ENCODE results near the gene TMEM128.
"Not testable (repeated sequence)": the region's sequence is repeated elsewhere in the genome, so short reads cannot be mapped to it uniquely, and the experiment has no call there.

The TMEM128 gene

GRCh38 chr4:4254199-4254598 is 6.2 kb upstream of the TMEM128 start:
- no peak overlapping the region for H3K4me2 ChIP-seq (ENCODE audit: low read length)
- no peaks in the 10 kb centered on the region for H3K36me3 ChIP-seq (ENCODE audit: insufficient read depth, low read length)
- peaks cover 25% of the 10 kb centered on the region for H3K27me3 ChIP-seq (ENCODE audit: control insufficient read depth, insufficient read depth, low read length)
- H3K4me1 ChIP-seq (ENCODE audit: control insufficient read depth, insufficient read depth, low read length), result peaks cover under 1% of the 10 kb centered on the region
- H3K9ac ChIP-seq (ENCODE audit: low read depth, low read length), result no peak overlapping the region
- no peaks in the 10 kb centered on the region for H3K9me3 ChIP-seq (replicated peaks; ENCODE audit: low read length)
- no peak overlapping the region for H3K4me3 ChIP-seq (ENCODE audit: low read length)

GRCh38 chr4:4249866-4250265 is 1.8 kb upstream of the TMEM128 start:
- Histone ChIP-seq H3K27me3 (ENCODE audit: control insufficient read depth, insufficient read depth, low read length) (peaks cover 10% of the 10 kb centered on the region), H3K36me3 (ENCODE audit: insufficient read depth, low read length) (peaks cover 4% of the 10 kb centered on the region), H3K4me2 (ENCODE audit: low read length) (no peak overlapping the region), H3K9ac (ENCODE audit: low read depth, low read length) (no peak overlapping the region), H3K4me3 (ENCODE audit: low read length) (no peak overlapping the region), H3K4me1 (ENCODE audit: control insufficient read depth, insufficient read depth, low read length) (peaks cover 15% of the 10 kb centered on the region), H3K9me3 (replicated peaks; ENCODE audit: low read length) (no peaks in the 10 kb centered on the region)

GRCh38 chr4:4249342-4249741 is 1.3 kb upstream of the TMEM128 start:
- Histone ChIP-seq H3K4me1 (ENCODE audit: control insufficient read depth, insufficient read depth, low read length) (peaks cover 15% of the 10 kb centered on the region), H3K4me2 (ENCODE audit: low read length) (peak overlapping the region; percentile 88), H3K4me3 (ENCODE audit: low read length) (peak overlapping the region; percentile 92)
- not testable (repeated sequence) for H3K9ac ChIP-seq (ENCODE audit: low read depth, low read length); H3K36me3 ChIP-seq (ENCODE audit: insufficient read depth, low read length); H3K9me3 ChIP-seq (replicated peaks; ENCODE audit: low read length); H3K27me3 ChIP-seq (ENCODE audit: control insufficient read depth, insufficient read depth, low read length)

- Histone ChIP-seq H3K4me1 (ENCODE audit: control insufficient read depth, insufficient read depth, low read length) (peaks cover 15% of the 10 kb centered on the region), H3K9ac (ENCODE audit: low read depth, low read length) (peak overlapping the region; percentile 98), H3K36me3 (ENCODE audit: insufficient read depth, low read length) (peaks cover 11% of the 10 kb centered on the region), H3K9me3 (replicated peaks; ENCODE audit: low read length) (no peaks in the 10 kb centered on the region), H3K27me3 (ENCODE audit: control insufficient read depth, insufficient read depth, low read length) (peaks cover under 1% of the 10 kb centered on the region), H3K4me2 (ENCODE audit: low read length) (peak overlapping the region; percentile 88), H3K4me3 (ENCODE audit: low read length) (peak overlapping the region; percentile 92)
Measured at GRCh38 chr4:4248885-4249203, 821 bp upstream of the TMEM128 start.

- Histone ChIP-seq H3K27me3 (ENCODE audit: control insufficient read depth, insufficient read depth, low read length) (no peaks in the 10 kb centered on the region), H3K9me3 (replicated peaks; ENCODE audit: low read length) (no peaks in the 10 kb centered on the region), H3K36me3 (ENCODE audit: insufficient read depth, low read length) (peaks cover 17% of the 10 kb centered on the region), H3K9ac (ENCODE audit: low read depth, low read length) (peak overlapping the region; percentile 98), H3K4me1 (ENCODE audit: control insufficient read depth, insufficient read depth, low read length) (peaks cover 15% of the 10 kb centered on the region), H3K4me2 (ENCODE audit: low read length) (peak overlapping the region; percentile 88), H3K4me3 (ENCODE audit: low read length) (peak overlapping the region; percentile 92)
Measured at GRCh38 chr4:4247696-4248028, 361 bp downstream of the TMEM128 start.

- H3K4me2 ChIP-seq (ENCODE audit: low read length), result no peak overlapping the region
- H3K9me3 ChIP-seq (replicated peaks; ENCODE audit: low read length), result no peaks in the 10 kb centered on the region
- H3K9ac ChIP-seq (ENCODE audit: low read depth, low read length), result no peak overlapping the region
- H3K4me3 ChIP-seq (ENCODE audit: low read length), result no peak overlapping the region
- H3K27me3 ChIP-seq (ENCODE audit: control insufficient read depth, insufficient read depth, low read length), result no peaks in the 10 kb centered on the region
- peaks cover 27% of the 10 kb centered on the region for H3K36me3 ChIP-seq (ENCODE audit: insufficient read depth, low read length)
- H3K4me1 ChIP-seq (ENCODE audit: control insufficient read depth, insufficient read depth, low read length), result peaks cover 15% of the 10 kb centered on the region
Measured at GRCh38 chr4:4245172-4245571, 2.9 kb downstream of the TMEM128 start.

GRCh38 chr4:4239551-4239950 is 8.5 kb downstream of the TMEM128 start:
- H3K4me3 ChIP-seq (ENCODE audit: low read length); H3K4me2 ChIP-seq (ENCODE audit: low read length); H3K27me3 ChIP-seq (ENCODE audit: control insufficient read depth, insufficient read depth, low read length); H3K4me1 ChIP-seq (ENCODE audit: control insufficient read depth, insufficient read depth, low read length); H3K9ac ChIP-seq (ENCODE audit: low read depth, low read length); H3K9me3 ChIP-seq (replicated peaks; ENCODE audit: low read length): not testable (repeated sequence)
- peaks cover 32% of the 10 kb centered on the region for H3K36me3 ChIP-seq (ENCODE audit: insufficient read depth, low read length)

- no peak overlapping the region for H3K9ac ChIP-seq (ENCODE audit: low read depth, low read length)
- peaks cover 6% of the 10 kb centered on the region for H3K36me3 ChIP-seq (ENCODE audit: insufficient read depth, low read length)
- no peak overlapping the region for H3K4me2 ChIP-seq (ENCODE audit: low read length)
- H3K9me3 ChIP-seq (replicated peaks; ENCODE audit: low read length), result no peaks in the 10 kb centered on the region
- no peaks in the 10 kb centered on the region for H3K4me1 ChIP-seq (ENCODE audit: control insufficient read depth, insufficient read depth, low read length)
- no peak overlapping the region for H3K4me3 ChIP-seq (ENCODE audit: low read length)
- peaks cover 12% of the 10 kb centered on the region for H3K27me3 ChIP-seq (ENCODE audit: control insufficient read depth, insufficient read depth, low read length)
Measured at GRCh38 chr4:4233610-4234009, 14.4 kb downstream of the TMEM128 start.

GRCh38 chr4:4228356-4228668 is 19.7 kb downstream of the TMEM128 start:
- Histone ChIP-seq H3K9me3 (replicated peaks; ENCODE audit: low read length) (no peaks in the 10 kb centered on the region), H3K9ac (ENCODE audit: low read depth, low read length) (no peak overlapping the region), H3K4me1 (ENCODE audit: control insufficient read depth, insufficient read depth, low read length) (no peaks in the 10 kb centered on the region), H3K4me2 (ENCODE audit: low read length) (no peak overlapping the region), H3K27me3 (ENCODE audit: control insufficient read depth, insufficient read depth, low read length) (peaks cover 53% of the 10 kb centered on the region), H3K36me3 (ENCODE audit: insufficient read depth, low read length) (no peaks in the 10 kb centered on the region), H3K4me3 (ENCODE audit: low read length) (no peak overlapping the region)

GRCh38 chr4:4227510-4228355 is 20.3 kb downstream of the TMEM128 start:
- Histone ChIP-seq H3K4me1 (ENCODE audit: control insufficient read depth, insufficient read depth, low read length) (no peaks in the 10 kb centered on the region), H3K27me3 (ENCODE audit: control insufficient read depth, insufficient read depth, low read length) (peaks cover 55% of the 10 kb centered on the region), H3K4me3 (ENCODE audit: low read length) (no peak overlapping the region), H3K9me3 (replicated peaks; ENCODE audit: low read length) (no peaks in the 10 kb centered on the region), H3K36me3 (ENCODE audit: insufficient read depth, low read length) (no peaks in the 10 kb centered on the region), H3K9ac (ENCODE audit: low read depth, low read length) (no peak overlapping the region), H3K4me2 (ENCODE audit: low read length) (no peak overlapping the region)

GRCh38 chr4:4226606-4227438 is 21.2 kb downstream of the TMEM128 start, which contains the start of gene OTOP1:
Gene OTOP1, minus strand, starts transcription at chr4:4226929. Its CDS starts 65 bp downstream, at chr4:4226864.
- H3K9ac ChIP-seq (ENCODE audit: low read depth, low read length), result no peak within 1 kb of the TSS
- peaks cover 63% of the 10 kb centered on the region for H3K27me3 ChIP-seq (ENCODE audit: control insufficient read depth, insufficient read depth, low read length)
- no peaks in the 10 kb centered on the region for H3K36me3 ChIP-seq (ENCODE audit: insufficient read depth, low read length)
- no peak within 1 kb of the TSS for H3K4me3 ChIP-seq (ENCODE audit: low read length)
- no peaks in the 10 kb centered on the region for H3K4me1 ChIP-seq (ENCODE audit: control insufficient read depth, insufficient read depth, low read length)
- peak within 1 kb of the TSS; percentile 49 for H3K4me2 ChIP-seq (ENCODE audit: low read length)
- no peaks in the 10 kb centered on the region for H3K9me3 ChIP-seq (replicated peaks; ENCODE audit: low read length)

Data from skeletal muscle satellite cell (primary cell).